ENCODE data around the gene BPIFB3.
"Not testable (repeated sequence)": the region's sequence is repeated elsewhere in the genome, so short reads cannot be mapped to it uniquely, and the experiment has no call there.

Gene BPIFB3

GRCh38 chr20:33120934-33121333 lies 67.2 kb downstream of the BPIFB3 start:
- FAIRE-seq (no peak), DNase-seq (ENCODE audit: insufficient read length, low spot score) (no peak)
- TF ChIP-seq POLR2AphosphoS5 (IDR thresholded peaks at IDR 0.05; ENCODE audit: low read depth, low read length) = no peak
- no peak for TF ChIP-seq POLR2A (IDR thresholded peaks at IDR 0.05; ENCODE audit: low read depth, low read length)
- no peak for TF ChIP-seq TAF1 (IDR thresholded peaks at IDR 0.05; ENCODE audit: low read depth, low read length)
- TF ChIP-seq POU2F2 (IDR thresholded peaks at IDR 0.05; ENCODE audit: low read depth, low read length) = no peak
- TF ChIP-seq PAX5 (IDR thresholded peaks at IDR 0.05; ENCODE audit: insufficient read depth, low read length, severe bottlenecking) = no peak
- TF ChIP-seq SPI1 (IDR thresholded peaks at IDR 0.05; ENCODE audit: low read depth, low read length) = no peak

- DNase-seq (ENCODE audit: insufficient read length, low spot score); FAIRE-seq: not testable (repeated sequence)
Measured at GRCh38 chr20:33122297-33122696, 68.6 kb downstream of the BPIFB3 start.
